GM19328 (cell line): Measurements from ENCODE around the gene ROBO3.

Experiments
- ATAC-seq: cut with Tn5 transposase; IDR thresholded peaks from one replicate; pipeline ENCODE4 v1.9.1; 2021; ENCODE audit warnings: mild to moderate bottlenecking, moderate library complexity; ENCODE audit not compliant: unreplicated experiment

ROBO3 gene

DNA sequence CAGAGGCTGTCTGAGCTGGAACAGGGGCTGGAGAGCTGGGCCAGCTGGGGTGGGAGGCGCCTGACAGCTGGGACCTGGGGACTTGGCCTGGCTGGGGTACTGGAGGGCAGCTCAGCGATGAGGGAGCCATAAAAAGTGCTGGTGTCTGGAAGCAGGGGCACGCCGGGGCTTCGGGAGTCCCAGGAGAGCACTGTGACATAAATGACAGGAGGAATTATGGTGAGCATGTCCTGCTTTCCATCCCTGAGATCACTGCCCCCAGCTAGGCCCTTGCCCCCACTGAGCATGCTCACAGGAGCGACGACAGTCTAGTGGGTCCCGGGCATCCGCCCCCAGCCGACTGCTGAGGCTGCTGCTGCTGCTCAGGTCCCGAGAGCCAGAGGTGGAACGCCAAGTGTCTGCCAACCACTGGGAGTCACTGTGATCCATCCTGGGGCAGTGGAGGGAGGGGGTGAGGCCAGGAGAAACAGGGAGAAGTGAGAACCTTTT is 26.2 kb downstream of the ROBO3 start:
- ATAC-seq: no peak

DNA sequence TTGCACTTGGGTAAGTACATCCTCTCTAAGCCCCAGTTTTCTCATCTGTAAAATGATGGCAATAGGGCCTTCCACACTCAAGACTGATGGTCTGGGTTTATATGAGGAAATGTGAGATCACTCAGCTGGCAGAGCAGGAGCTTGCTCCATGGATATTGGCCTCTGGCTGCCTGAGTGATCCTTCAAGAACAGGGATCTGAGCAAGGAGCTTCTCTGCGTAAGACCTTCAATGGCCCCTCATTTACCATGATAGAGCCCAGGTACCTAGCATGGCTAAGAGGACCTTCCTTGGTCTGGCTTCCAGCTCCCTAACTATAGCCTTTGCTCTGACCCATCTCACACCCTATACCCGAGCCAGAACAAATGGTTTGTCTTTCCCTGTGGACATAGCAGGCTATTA is 26.9 kb downstream of the ROBO3 start:
- ATAC-seq: no peak

DNA sequence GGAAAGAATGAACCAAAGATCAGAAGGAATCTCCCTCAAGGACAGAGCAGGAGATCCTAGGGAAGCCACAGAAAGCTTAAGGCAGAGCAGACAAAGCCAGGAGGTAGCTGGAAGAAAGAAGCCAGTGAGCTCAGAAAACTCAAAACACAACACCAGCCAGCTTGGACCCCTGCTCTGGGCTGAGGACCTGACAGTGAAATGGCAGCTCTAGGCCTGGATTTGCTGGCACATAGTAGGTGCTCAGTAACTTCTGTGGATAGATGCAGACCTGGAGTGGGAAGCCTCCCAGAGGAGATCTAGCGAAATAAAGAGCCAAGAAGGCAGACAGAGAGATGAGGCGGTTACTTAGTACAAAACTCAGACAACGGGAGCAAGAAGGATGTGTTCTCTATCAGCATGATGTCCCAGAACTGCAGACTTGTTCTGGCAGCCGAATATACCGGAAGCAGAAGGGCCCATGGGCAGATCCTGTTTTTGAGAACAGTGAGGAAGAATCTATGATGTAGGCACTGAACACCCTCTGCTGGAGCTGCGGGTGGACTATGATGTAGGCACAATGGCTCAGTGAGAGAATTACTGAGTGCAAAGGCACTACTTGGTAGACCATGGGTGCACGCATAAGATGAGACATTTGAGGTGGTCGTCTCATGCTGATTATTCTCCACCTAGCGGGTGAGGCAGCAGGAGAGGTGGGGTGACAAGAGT is 27.7 kb downstream of the ROBO3 start:
- no peak for ATAC-seq

DNA sequence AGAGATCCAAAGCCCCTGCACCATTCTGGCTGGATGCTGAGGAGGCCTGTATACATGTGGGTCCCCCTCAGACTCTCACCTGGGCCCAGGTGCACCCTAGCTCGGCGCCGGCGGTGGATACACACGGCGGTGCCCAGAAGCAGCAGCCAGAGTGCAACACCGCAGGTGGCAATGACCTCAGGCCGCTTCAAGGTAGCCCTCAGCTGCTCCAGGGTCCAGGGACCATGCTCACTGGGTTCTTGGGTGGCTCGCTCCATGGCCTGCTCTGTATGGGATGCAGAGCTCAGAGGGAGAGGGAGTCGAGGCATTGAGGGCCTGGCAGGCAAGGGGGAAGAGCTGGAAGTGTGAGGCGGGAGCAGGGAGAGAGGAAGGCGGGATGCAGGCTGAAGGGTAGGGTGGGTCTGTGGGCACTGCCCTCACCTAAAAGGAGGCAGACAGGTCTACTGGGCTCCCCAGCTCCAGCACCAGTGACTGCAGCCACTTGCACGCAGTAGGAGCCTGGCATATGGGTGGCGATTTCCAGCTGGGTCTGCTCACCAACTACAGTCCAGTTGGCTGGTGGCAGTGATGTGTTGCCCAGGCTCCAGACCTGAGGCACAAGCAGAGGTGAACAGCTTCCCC is 28.7 kb downstream of the ROBO3 start:
- no peak for ATAC-seq

DNA sequence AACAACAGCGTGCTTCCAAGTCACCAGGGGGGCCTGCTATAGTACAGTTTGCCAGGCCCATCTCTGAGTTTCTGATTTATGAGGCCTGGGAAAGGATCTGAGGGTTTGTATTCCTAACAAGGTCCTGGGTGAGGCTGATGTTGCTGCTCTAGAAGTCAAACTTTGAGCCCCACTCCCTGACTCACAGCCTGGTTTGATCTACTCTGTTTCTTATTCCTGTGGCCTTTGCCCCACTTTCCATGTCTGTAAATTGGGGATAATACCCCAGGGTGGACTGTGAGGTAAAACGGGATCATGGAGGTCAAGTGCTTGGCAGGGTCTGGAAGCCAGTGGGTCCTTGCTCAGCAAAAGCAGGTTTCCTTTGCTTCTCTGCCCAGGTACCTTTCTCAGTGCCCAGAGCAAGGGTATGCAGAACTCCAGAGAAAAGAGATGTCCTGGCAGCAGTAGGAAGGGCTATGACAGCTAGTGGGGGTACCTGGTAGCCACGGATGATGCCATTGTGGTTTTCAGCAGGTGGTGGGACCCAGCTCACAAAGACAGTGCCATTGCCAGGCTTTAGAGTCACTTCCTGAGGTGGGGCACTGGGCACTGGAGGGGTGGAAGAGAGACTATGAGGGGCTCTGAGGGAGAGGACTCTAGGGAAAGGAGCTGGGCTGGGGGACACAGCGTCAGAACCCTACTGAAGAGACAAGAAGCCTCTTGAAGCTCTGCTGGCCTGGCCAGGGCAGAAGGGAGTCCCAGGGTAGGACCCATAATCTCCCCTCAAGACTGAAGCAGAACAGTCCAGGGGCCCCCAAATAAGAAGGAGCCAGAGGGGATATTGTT is 29.6 kb downstream of the ROBO3 start:
- ATAC-seq: no peak

DNA sequence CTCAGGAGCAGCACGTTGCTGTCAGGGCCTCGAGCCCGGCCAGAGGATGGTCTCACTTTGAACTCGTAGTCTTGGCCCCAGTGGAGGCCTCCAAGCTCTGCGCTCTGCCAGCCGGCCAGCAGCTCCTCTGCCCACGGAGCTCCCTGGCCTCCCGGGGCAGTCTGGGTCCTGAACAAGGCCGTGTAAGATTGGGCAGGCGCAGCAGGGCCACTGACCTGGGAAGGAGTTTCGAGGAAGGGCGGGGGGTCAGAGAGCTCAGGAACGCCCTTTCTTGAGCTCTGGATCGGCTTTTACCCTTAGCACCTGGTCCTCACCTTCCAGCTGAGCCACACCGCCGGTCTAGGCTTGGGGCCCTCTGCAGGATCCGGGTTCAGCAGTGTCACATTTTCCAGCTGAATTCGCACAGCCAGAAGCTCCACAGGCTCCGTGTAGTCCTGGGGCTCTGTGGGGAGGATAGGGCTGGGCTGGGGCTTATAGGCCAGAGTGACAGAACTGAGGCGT is 30.3 kb downstream of the ROBO3 start:
- no peak for ATAC-seq

DNA sequence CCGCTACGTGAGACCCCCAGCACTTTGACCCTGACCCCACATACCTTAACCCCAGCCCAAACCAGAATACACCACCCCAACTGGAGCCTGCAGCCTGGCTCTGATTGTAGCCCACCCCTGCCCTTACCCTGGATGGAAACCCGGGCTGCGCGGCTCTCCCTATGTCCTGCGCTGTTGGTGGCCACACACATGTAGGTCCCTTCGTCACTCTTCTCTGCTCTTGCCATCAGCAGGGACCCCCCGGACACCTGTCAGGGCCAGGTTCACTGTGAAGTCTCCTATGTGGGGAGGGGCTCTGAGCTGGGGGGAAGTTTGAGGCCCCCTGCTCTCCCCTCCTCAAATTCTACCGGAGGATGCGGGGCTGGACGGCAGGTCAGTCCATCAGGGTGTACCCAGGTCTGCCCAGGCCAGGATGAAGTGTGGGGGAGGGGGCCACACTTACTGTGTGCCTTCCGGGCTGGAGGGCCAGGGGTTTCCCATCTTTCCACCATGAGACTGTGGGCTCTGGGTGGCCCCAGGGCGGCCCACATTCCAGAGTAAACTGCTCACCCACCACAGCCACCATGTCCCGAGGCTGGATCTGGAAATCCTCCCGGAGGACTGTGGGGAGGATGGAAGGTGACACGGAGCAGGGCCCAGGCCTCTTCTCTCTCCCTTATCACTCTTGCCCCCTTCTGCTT is 31.0 kb downstream of the ROBO3 start:
- ATAC-seq: no peak

DNA sequence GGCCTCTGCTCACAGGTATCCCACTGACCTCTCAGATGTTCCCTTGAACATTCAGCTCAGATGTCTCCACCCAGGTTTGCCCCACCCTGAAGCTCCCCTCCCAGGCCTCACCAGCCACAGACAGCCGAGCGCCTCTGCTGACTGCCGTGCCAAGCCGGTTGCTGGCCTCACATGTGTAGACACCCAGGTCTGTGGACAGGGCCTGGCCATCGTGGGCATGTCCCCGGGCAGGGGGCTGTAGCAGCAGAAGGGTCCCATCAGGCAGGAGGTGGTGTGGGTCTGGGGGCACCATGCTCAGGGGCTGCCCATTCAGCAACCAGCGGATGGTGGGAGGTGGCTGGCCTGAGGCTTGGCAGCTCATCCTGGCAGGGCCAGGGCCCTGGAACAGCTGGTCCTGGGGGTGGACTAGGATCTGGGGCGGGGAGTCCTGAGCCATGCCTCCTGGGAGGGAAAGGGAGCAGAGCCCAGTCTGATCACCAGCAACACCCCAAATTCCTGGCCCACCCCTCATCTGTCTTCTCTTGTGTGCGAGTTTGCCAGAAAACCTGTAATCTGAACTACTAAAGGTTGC is 31.7 kb downstream of the ROBO3 start:
- ATAC-seq: no peak

DNA sequence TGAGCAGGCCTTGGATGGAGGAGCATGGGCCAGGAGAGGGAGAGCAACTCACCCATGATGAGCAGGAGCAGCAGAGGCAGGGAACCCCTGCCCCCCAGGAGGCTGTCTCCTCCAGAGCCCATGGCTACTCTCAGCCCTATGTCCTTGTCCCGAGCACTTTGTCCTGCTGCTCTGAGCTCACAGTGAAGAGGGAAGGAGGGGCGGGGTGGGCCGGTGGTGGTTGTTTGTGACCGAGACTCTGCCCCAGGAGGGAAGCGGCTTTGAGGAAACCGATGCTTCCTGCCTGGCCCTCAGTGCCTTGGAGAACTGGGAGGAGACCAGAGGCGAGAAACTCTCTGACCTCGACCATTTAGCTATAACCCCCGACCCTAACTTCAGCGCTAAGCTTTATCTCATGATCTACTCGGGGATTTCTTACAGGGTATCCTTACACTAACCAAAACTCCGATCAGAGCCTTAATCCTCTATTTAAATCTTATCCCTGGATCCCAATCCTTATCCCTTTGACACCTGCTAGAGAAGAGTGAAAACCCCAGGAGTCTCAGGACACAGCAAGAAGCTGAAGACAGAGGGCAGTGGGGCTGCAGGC is 32.5 kb downstream of the ROBO3 start, which contains the start of gene ROBO4:
ROBO4 (minus strand) TSS at position 192 of the 589 bp plus-strand sequence; CDS start at position 122, 70 bp downstream.
- no peak for ATAC-seq

DNA sequence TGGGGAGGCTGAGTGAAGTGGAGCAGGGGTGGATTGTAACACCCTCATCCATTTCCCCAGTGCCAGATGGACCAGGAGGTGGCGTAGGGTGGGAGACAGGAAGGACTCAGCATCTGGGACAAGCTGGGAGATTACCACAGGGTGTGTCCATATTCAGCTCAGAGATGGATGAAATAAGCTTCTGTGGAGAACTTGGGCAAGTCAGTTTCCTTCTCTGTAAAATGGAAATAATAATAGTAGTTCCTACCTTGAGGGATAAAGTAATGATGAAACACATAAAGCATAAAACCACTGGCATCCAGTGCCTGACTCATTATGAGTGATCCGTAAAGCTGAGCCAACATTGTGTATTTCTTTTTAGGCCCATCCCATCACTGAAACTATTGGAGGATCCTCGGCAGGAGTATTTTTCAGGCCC is 33.0 kb downstream of the ROBO3 start:
- ATAC-seq: no peak

DNA sequence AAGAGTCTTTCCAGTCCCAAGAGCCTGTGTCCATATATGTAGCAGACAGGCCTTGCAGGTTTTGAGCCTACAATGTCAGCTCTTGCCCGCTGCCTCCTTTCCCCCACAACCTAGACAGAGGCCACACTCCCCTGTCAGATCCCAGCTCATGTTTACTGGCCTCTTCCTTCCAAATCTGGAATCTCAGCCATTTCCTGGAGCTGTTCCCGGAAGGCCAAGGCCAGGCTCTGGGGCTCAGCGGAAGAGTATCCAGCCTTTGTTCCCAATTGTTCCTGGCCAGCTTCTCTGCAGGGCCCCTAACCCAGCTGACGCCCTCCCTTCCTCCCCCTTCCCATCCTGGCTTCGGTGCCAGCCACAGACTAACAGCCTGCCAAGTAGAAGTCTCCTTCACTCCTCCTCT is 33.5 kb downstream of the ROBO3 start:
- no peak for ATAC-seq

DNA sequence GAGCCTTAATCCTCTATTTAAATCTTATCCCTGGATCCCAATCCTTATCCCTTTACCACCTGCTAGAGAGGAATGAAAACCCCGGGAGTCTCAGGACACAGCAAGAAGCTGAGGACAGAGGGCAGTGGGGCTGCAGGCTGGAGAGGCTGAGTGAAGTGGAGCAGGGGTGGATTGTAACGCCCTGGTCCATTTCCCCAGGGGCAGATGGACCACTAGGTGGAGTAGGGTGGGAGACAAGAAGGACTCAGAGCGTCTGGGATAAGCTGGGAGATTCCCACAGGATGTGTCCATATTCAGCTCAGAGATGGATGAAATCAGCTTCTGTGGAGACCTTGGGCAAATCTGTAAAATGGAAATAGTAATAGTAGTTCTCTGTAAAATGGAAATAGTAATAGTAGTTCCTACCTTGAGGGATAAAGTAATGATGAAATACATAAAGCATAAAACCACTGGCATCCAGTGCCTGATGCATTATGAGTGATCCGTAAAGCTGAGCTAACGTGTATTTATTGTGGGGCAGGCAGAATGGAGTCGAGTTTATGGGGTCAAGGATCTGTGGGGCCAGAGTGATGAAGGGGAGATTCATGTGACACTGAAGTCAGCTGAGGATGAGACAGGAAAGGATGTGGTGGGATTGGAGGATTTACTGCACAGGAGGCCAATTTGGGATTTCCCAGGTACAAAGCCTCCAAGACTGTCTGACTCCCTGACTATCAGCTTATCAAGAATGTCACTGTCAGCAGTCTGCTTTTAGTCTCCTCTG is 34.3 kb downstream of the ROBO3 start:
- no peak for ATAC-seq

DNA sequence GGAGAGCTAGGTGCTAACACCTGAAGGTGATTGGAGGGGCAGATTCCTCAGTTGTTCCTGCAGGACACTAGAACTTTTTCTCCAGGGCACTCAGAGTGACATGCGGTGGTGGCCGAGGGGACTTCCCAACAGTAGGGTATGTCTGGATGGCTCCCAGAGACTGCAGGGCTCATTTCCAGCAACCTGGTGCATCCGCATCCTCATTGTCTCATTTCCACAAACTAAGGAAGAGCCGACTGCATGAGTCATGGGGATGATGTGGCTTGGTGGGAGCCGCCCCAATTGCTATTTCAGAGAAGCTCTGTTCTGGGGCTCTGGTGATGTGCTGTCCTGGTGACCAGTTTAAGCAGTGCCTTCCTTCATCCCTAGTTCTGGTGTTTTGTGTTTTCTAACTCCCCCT is 35.2 kb downstream of the ROBO3 start:
- no peak for ATAC-seq

DNA sequence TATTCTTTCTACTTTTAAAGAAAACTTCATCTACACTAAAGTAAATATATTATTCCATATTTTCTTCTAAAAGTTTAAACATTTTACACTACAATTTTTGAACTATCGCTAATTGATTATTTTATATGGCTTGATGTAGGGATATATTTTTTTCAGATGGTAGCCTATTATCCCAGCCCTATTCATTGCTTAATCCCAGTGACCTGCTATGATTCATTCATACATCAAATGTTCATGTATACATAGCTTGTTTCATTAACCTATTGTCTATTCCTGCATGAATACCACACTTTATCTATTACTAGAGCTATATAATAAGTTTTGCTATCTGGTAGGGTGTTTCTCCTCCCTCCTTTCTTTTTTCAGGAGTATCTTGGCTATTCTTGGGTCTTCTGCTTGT is 37.4 kb downstream of the ROBO3 start:
- ATAC-seq: no peak

DNA sequence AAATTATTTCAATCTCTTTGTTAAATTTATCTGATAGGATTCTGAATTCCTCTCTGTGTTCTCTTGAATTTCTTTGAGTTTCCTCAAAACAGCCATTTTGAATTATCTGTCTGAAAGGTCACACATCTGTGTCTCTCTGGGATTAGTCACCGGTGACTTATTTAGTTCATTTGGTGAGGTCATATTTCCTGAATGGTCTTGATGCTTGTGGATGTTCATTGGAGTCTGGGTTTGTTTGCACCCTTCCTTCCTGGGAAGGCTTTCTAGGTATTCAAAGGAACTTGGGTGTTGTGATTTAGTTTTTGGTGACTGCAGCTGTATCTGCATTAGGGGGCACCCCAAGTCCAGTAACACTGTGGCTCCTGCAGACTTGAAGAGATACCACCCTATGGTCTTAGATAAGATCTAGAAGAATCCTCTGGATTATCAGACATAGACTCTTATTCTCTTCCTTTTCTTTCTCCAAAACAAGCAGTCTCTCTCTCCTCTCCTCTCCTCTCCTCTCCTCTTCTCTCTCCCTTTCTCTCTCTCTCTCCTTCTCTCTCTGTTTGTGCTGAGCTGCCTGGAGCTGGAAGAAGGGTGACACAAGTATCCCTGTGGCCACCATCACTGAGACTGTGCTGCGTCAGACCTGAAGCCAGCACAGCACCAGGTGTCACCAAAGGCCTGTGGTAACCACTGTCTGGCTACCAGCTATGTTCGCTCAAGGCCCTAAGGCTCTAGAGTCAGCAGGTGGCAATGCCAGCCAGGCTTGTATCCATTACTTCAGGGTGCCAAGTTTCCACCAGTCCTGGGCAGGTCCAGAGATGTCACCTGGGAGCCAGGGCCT is 50.5 kb downstream of the ROBO3 start:
- ATAC-seq: no peak

DNA sequence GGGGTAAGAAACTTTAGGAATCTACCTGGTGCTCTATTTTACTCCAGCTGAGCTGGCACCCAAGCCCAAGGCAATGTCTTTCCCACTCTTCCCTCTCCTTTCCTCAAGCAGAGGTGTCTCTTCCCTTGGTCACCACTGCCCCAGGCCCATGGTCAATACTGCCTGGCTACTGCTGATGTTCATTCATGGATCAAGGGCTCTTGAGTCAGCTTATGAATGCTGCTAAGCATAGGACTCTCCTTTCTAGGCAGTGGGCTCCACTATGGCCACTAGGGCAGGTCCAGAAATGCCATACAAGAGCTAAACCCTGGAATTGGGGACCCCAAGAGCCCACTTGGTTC is 51.1 kb downstream of the ROBO3 start:
- no peak for ATAC-seq

DNA sequence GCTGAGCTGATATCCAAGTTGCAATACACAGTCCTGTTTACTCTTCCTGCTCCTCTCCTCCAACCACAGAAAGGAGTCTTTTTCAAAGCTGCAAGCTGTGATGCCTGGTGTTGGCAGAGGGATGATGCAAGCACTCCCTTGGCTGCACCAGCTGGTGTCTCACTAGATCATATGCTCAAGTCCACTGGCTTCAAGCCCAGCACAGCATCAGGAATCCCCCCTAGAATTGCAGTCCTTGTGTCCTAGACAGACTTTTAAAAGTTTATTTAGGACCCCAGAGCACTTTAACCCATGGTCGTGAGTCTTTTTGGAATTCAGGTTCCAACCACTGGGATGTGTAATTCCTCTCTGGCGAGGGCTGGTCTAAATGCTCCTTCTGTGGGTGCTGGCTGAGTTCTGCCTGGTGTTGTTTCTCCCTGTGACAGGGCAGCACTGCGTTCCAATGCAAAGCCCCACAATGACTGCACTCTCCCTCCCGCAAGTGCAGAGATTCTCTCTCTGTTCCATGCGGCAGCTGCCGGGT is 51.9 kb downstream of the ROBO3 start:
- ATAC-seq: no peak

DNA sequence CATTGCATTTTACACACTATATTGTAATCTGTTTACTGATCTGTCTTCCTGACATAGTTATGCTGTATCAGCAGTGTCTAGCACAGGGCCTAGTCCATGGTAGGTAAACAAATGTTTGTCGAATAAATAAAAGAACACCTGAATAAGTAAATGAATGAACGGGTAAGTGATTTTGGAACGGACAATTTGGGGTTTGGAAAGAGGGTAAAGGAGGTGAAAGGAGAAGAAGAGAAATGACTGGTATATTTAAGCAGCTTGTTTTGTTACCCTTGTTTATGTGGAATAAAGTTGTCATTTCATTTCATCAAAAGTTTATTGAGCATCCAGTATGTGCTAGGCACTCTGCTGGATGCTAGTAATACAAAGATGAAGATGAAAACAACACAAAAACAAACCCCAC is 53.7 kb downstream of the ROBO3 start, which contains the start of gene HEPN1:
HEPN1 (plus strand) TSS at position 301 of the 400 bp plus-strand sequence.
- ATAC-seq: no peak
